A673 (cell line): ENCODE data around the gene ISLR.

ENCODE experiments used
- CTCF ChIP-seq: fragments of 300-800, 200-600 bp; sonication (generic); conservative IDR thresholded peaks from 2 replicates; pipeline ENCODE4 v1.5.1; 2017; ENCODE audit warnings: low read depth, mild to moderate bottlenecking, antibody characterized with exemption, low read length, moderate library complexity, mixed read lengths
- EZH2 ChIP-seq: fragments of 200-600 bp; sonication (generic); IDR thresholded peaks from 2 replicates; pipeline ENCODE4 v1.6.1; 2017; ENCODE audit warnings: borderline replicate concordance, low read depth, mild to moderate bottlenecking, mixed read lengths, antibody characterized with exemption, low read length; ENCODE audit not compliant: poor library complexity, severe bottlenecking

GRCh38 chr15:74138642-74139041, 34.9 kb upstream of the ISLR start:
- no peak for TF ChIP-seq CTCF
- no peak for TF ChIP-seq EZH2
